GM23338 (cell line): ENCODE results near the gene NQO2. TPM values are rescaled to one million over a fixed set of nuclear protein-coding genes. Genes with fewer than 3 reads are reported as not detected.
A peak's percentile ranks its signal among the peaks of the same experiment; 100 is the strongest.

ENCODE experiments used
- ATAC-seq: fragments of 200-7000 bp; cut with Tn5 transposase; 3 replicates; pipeline ENCODE4 v1.9.1; 2020
- DNase-seq: peaks from one replicate; pipeline ENCODE4 v3.0.0-alpha.2; 2015; ENCODE audit warnings: low spot score
- H2AFZ ChIP-seq: fragments of 200-600 bp; sonication (generic); 2 replicates; pipeline ENCODE4 v1.8.0; 2016; ENCODE audit warnings: antibody characterized with exemption, mild to moderate bottlenecking, moderate library complexity
- H3F3A ChIP-seq: fragments of 200-600 bp; sonication (generic); replicated peaks from 2 replicates; pipeline ENCODE4 v1.8.0; 2017; ENCODE audit warnings: antibody characterized with exemption, mixed run types, low read depth
- H3K27ac ChIP-seq: fragments of 200-600 bp; sonication (generic); 2 replicates; pipeline ENCODE4 v1.6.1; 2016; ENCODE audit warnings: low read depth
- H3K27me3 ChIP-seq: fragments of 200-600 bp; sonication (generic); 2 replicates; pipeline ENCODE4 v1.8.0; 2016; ENCODE audit warnings: mild to moderate bottlenecking, mixed run types, moderate library complexity; ENCODE audit not compliant: insufficient read depth
- H3K36me3 ChIP-seq: fragments of 200-600 bp; sonication (generic); 2 replicates; pipeline ENCODE4 v1.8.0; 2016; ENCODE audit warnings: mild to moderate bottlenecking; ENCODE audit not compliant: insufficient read depth
- H3K4me1 ChIP-seq: fragments of 200-600 bp; sonication (generic); 2 replicates; pipeline ENCODE4 v1.8.0; 2016; ENCODE audit warnings: mild to moderate bottlenecking, moderate library complexity; ENCODE audit not compliant: insufficient read depth
- H3K4me2 ChIP-seq: fragments of 200-600 bp; sonication (generic); 2 replicates; pipeline ENCODE4 v1.7.1; 2017; ENCODE audit warnings: mixed run types
- H3K4me3 ChIP-seq: fragments of 200-600 bp; sonication (generic); 2 replicates; pipeline ENCODE4 v1.6.1; 2016; ENCODE audit warnings: mixed run types
- H3K79me2 ChIP-seq: fragments of 200-600 bp; sonication (generic); replicated peaks from 2 replicates; pipeline ENCODE4 v1.8.0; 2017; ENCODE audit warnings: mild to moderate bottlenecking; ENCODE audit not compliant: insufficient read depth
- H3K9me2 ChIP-seq: fragments of 200-600 bp; sonication (generic); 2 replicates; pipeline ENCODE4 v1.8.0; 2017; ENCODE audit not compliant: insufficient read depth
- H4K20me1 ChIP-seq: fragments of 200-600 bp; sonication (generic); replicated peaks from 2 replicates; pipeline ENCODE4 v1.8.0; 2017; ENCODE audit warnings: mild to moderate bottlenecking; ENCODE audit not compliant: insufficient read depth
- H3K27ac Mint-ChIP-seq: 2 replicates; pipeline ENCODE4 v1.8.0; 2020; ENCODE audit warnings: inconsistent platforms, mild to moderate bottlenecking, moderate library complexity, mixed read lengths
- H3K27me3 Mint-ChIP-seq: 3 replicates; pipeline ENCODE4 v1.8.0; 2022; ENCODE audit warnings: low read depth, mild to moderate bottlenecking, moderate library complexity, mixed read lengths, inconsistent platforms; ENCODE audit not compliant: insufficient read depth, poor library complexity
- H3K36me3 Mint-ChIP-seq: 3 replicates; pipeline ENCODE4 v1.8.0; 2021; ENCODE audit warnings: low read depth, mild to moderate bottlenecking, inconsistent platforms, moderate library complexity, mixed read lengths
- H3K4me1 Mint-ChIP-seq: 3 replicates; pipeline ENCODE4 v1.8.0; 2020; ENCODE audit warnings: mild to moderate bottlenecking, inconsistent platforms, mixed read lengths
- H3K4me3 Mint-ChIP-seq: 3 replicates; pipeline ENCODE4 v1.8.0; 2021; ENCODE audit warnings: moderate library complexity, mild to moderate bottlenecking, inconsistent platforms, mixed read lengths
- H3K9me3 Mint-ChIP-seq: 3 replicates; pipeline ENCODE4 v1.8.0; 2020; ENCODE audit warnings: moderate library complexity, mild to moderate bottlenecking, inconsistent platforms, mixed read lengths
- CREB1 ChIP-seq: fragments of 250-450 bp; sonication (Bioruptor Pico); IDR thresholded peaks from 2 replicates; pipeline ENCODE4 v1.5.0; 2020; ENCODE audit warnings: low read depth, mild to moderate bottlenecking, moderate library complexity
- EZH2 ChIP-seq: fragments of 200-600 bp; sonication (generic); IDR thresholded peaks from one replicate; pipeline ENCODE4 v1.8.0; 2017; ENCODE audit warnings: antibody characterized with exemption, mild to moderate bottlenecking, low read depth; ENCODE audit not compliant: unreplicated experiment
- EZH2phosphoT487 ChIP-seq: fragments of 200-600 bp; sonication (generic); IDR thresholded peaks from one replicate; pipeline ENCODE4 v1.8.1; 2018; ENCODE audit warnings: antibody characterized with exemption; ENCODE audit not compliant: unreplicated experiment
- JUNB ChIP-seq: IDR thresholded peaks from one replicate; pipeline ENCODE4 v1.6.1; 2016; ENCODE audit warnings: antibody characterized with exemption; ENCODE audit not compliant: unreplicated experiment
- NANOG ChIP-seq: IDR thresholded peaks from 2 replicates; pipeline ENCODE4 v1.6.1; 2016; ENCODE audit warnings: antibody characterized with exemption, borderline replicate concordance
- POLR2AphosphoS5 ChIP-seq: IDR thresholded peaks from 2 replicates; pipeline ENCODE4 v1.6.1; 2016; ENCODE audit warnings: antibody characterized with exemption, low read depth
- ZNF114 ChIP-seq: fragments of 250-450 bp; sonication (Bioruptor Pico); IDR thresholded peaks from 2 replicates; pipeline ENCODE4 v1.5.0; 2020; ENCODE audit warnings: mild to moderate bottlenecking, moderate library complexity
- ZNF331 ChIP-seq: fragments of 250-450 bp; sonication (Bioruptor Pico); IDR thresholded peaks from 2 replicates; pipeline ENCODE4 v1.5.0; 2020; ENCODE audit warnings: low read depth, mild to moderate bottlenecking, moderate library complexity
- long read RNA-seq: library from polyadenylated mRNA; unstranded; transcript quantifications from one replicate; pipeline ENCODE4 v2.0.0, GENCODE V29; 2020; ENCODE audit not compliant: unreplicated experiment
- polyA plus RNA-seq: library from polyadenylated mRNA; unstranded; fragments of >200 nt; fragmentation: Nextera tagmentation; extraction: Ambion mirVana; gene quantifications from 2 replicates; pipeline ENCODE4 v1.2.1, GENCODE V29; 2016
- total RNA-seq: library from RNA; depleted of rRNA; stranded (reverse); fragments of >200 nt; shearing (Covaris generic); gene quantifications from 2 replicates; pipeline ENCODE4 v1.2.3, GENCODE V29; 2014; rRNA removed
- TF ChIP-seq, protein P1 (sequence below): IDR thresholded peaks from one replicate; pipeline ENCODE4 v1.6.1; 2018; ENCODE audit warnings: antibody characterized with exemption; ENCODE audit not compliant: unreplicated experiment
- TF ChIP-seq, protein P2 (sequence below): fragments of 250-450 bp; sonication (Bioruptor Pico); IDR thresholded peaks from 2 replicates; pipeline ENCODE4 v1.5.0; 2020; ENCODE audit warnings: mild to moderate bottlenecking, moderate library complexity

The NQO2 gene
- total RNA-seq (117 and 125 TPM in 2 replicates), polyA plus RNA-seq (159 and 173 TPM in 2 replicates)
- long read RNA-seq, full-length matches to known transcripts = 90 of 128 reads
- long read RNA-seq, partial matches to known transcripts = 2 of 128 reads
- long read RNA-seq, other reads (novel, unspliced or antisense) = 36 of 128 reads

GRCh38 chr6:2999618-3000557 lies at the start of gene NQO2:
NQO2 (plus strand) TSS chr6:2999894; CDS start chr6:3006553, 6,659 bp downstream.
- Histone ChIP-seq H3K4me3 (peak within 1 kb of the TSS; percentile 97), H3K4me1 (peaks cover 23% of the 10 kb centered on the region), H3K36me3 (0 out of 2 replicates have a peak, but pooled peaks cover 3% of the 10 kb centered on the region), H3K27me3 (0 out of 2 replicates have a peak, but pooled peaks cover 5% of the 10 kb centered on the region), H3K27ac (peak within 1 kb of the TSS; percentile 88; the same call in 1 of the 2 replicates), H2AFZ (peak within 1 kb of the TSS; percentile 85), H3K9me2 (no peaks in the 10 kb centered on the region), H3K79me2 (peaks cover 28% of the 10 kb centered on the region), H4K20me1 (no peaks in the 10 kb centered on the region; the same call in 1 of the 2 replicates), H3K4me2 (peak within 1 kb of the TSS; percentile 99), H3F3A (0 out of 2 replicates have a peak, but pooled peaks cover 6% of the 10 kb centered on the region)
- Mint-ChIP-seq H3K9me3 (no peaks in the 10 kb centered on the region), H3K4me1 (peaks cover 24% of the 10 kb centered on the region; the same call in 2 of the 3 replicates), H3K27me3 (peaks cover 5% of the 10 kb centered on the region), H3K27ac (peak within 1 kb of the TSS; percentile 81), H3K36me3 (peaks cover 36% of the 10 kb centered on the region), H3K4me3 (peak within 1 kb of the TSS; percentile 91)
- TF ChIP-seq CREB1 = 0 out of 2 replicates have a peak, but pooled peaks have one; percentile 36
- TF ChIP-seq EZH2 = no peak
- TF ChIP-seq POLR2AphosphoS5 = peak; percentile 94
- TF ChIP-seq, protein P1, sequence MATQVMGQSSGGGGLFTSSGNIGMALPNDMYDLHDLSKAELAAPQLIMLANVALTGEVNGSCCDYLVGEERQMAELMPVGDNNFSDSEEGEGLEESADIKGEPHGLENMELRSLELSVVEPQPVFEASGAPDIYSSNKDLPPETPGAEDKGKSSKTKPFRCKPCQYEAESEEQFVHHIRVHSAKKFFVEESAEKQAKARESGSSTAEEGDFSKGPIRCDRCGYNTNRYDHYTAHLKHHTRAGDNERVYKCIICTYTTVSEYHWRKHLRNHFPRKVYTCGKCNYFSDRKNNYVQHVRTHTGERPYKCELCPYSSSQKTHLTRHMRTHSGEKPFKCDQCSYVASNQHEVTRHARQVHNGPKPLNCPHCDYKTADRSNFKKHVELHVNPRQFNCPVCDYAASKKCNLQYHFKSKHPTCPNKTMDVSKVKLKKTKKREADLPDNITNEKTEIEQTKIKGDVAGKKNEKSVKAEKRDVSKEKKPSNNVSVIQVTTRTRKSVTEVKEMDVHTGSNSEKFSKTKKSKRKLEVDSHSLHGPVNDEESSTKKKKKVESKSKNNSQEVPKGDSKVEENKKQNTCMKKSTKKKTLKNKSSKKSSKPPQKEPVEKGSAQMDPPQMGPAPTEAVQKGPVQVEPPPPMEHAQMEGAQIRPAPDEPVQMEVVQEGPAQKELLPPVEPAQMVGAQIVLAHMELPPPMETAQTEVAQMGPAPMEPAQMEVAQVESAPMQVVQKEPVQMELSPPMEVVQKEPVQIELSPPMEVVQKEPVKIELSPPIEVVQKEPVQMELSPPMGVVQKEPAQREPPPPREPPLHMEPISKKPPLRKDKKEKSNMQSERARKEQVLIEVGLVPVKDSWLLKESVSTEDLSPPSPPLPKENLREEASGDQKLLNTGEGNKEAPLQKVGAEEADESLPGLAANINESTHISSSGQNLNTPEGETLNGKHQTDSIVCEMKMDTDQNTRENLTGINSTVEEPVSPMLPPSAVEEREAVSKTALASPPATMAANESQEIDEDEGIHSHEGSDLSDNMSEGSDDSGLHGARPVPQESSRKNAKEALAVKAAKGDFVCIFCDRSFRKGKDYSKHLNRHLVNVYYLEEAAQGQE = no peak
- ATAC-seq (peak; percentile 69), DNase-seq (peak; percentile 95)

- H3K4me1 Mint-ChIP-seq = peaks cover 24% of the 10 kb centered on the region
- H3K4me2 ChIP-seq = no peak overlapping the region
- TF ChIP-seq ZNF114 (CRISPR knock-in tag) (no peak), NANOG (no peak), ZNF331 (CRISPR knock-in tag) (no peak), EZH2phosphoT487 (no peak), JUNB (no peak)
- TF ChIP-seq, protein P2, sequence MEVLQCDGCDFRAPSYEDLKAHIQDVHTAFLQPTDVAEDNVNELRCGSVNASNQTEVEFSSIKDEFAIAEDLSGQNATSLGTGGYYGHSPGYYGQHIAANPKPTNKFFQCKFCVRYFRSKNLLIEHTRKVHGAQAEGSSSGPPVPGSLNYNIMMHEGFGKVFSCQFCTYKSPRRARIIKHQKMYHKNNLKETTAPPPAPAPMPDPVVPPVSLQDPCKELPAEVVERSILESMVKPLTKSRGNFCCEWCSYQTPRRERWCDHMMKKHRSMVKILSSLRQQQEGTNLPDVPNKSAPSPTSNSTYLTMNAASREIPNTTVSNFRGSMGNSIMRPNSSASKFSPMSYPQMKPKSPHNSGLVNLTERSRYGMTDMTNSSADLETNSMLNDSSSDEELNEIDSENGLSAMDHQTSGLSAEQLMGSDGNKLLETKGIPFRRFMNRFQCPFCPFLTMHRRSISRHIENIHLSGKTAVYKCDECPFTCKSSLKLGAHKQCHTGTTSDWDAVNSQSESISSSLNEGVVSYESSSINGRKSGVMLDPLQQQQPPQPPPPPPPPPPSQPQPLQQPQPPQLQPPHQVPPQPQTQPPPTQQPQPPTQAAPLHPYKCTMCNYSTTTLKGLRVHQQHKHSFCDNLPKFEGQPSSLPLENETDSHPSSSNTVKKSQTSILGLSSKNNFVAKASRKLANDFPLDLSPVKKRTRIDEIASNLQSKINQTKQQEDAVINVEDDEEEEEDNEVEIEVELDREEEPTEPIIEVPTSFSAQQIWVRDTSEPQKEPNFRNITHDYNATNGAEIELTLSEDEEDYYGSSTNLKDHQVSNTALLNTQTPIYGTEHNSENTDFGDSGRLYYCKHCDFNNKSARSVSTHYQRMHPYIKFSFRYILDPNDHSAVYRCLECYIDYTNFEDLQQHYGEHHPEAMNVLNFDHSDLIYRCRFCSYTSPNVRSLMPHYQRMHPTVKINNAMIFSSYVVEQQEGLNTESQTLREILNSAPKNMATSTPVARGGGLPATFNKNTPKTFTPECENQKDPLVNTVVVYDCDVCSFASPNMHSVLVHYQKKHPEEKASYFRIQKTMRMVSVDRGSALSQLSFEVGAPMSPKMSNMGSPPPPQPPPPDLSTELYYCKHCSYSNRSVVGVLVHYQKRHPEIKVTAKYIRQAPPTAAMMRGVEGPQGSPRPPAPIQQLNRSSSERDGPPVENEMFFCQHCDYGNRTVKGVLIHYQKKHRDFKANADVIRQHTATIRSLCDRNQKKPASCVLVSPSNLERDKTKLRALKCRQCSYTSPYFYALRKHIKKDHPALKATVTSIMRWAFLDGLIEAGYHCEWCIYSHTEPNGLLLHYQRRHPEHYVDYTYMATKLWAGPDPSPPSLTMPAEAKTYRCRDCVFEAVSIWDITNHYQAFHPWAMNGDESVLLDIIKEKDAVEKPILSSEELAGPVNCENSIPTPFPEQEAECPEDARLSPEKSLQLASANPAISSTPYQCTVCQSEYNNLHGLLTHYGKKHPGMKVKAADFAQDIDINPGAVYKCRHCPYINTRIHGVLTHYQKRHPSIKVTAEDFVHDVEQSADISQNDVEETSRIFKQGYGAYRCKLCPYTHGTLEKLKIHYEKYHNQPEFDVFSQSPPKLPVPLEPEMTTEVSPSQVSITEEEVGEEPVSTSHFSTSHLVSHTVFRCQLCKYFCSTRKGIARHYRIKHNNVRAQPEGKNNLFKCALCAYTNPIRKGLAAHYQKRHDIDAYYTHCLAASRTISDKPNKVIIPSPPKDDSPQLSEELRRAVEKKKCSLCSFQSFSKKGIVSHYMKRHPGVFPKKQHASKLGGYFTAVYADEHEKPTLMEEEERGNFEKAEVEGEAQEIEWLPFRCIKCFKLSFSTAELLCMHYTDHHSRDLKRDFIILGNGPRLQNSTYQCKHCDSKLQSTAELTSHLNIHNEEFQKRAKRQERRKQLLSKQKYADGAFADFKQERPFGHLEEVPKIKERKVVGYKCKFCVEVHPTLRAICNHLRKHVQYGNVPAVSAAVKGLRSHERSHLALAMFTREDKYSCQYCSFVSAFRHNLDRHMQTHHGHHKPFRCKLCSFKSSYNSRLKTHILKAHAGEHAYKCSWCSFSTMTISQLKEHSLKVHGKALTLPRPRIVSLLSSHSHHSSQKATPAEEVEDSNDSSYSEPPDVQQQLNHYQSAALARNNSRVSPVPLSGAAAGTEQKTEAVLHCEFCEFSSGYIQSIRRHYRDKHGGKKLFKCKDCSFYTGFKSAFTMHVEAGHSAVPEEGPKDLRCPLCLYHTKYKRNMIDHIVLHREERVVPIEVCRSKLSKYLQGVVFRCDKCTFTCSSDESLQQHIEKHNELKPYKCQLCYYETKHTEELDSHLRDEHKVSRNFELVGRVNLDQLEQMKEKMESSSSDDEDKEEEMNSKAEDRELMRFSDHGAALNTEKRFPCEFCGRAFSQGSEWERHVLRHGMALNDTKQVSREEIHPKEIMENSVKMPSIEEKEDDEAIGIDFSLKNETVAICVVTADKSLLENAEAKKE = no peak
Measured at GRCh38 chr6:2950713-2951112, 49.0 kb upstream of the NQO2 start.

More at GRCh38 chr6:2950713-2951112, 49.0 kb upstream of the NQO2 start:
- Histone ChIP-seq H3K9me2 (no peaks in the 10 kb centered on the region), H3F3A (peaks cover 11% of the 10 kb centered on the region), H3K27me3 (no peaks in the 10 kb centered on the region), H3K27ac (no peak overlapping the region), H3K36me3 (no peaks in the 10 kb centered on the region), H2AFZ (no peak overlapping the region), H4K20me1 (no peaks in the 10 kb centered on the region), H3K4me1 (peaks cover 15% of the 10 kb centered on the region), H3K4me3 (no peak overlapping the region), H3K79me2 (no peaks in the 10 kb centered on the region)
- Mint-ChIP-seq H3K9me3 (no peaks in the 10 kb centered on the region), H3K4me3 (no peak overlapping the region), H3K27ac (no peak overlapping the region), H3K36me3 (peaks cover 12% of the 10 kb centered on the region), H3K27me3 (peaks cover 13% of the 10 kb centered on the region)
- ATAC-seq = no peak
- no peak for DNase-seq
